Left lung (tissue), 14 donors: ENCODE results near the gene GLIS1. TPM values are rescaled to one million over a fixed set of nuclear protein-coding genes. Genes with fewer than 3 reads are reported as not detected.

Source experiments
- ATAC-seq: fragments of 200-7000 bp; cut with Tn5 transposase; one replicate; pipeline ENCODE4 v1.9.1; 2020; ENCODE audit warnings: moderate library complexity
- DNase-seq, 4 donors: peaks; one replicate each; pipeline ENCODE4 v3.0.0-alpha.2; 2013 to 2020
- H3K27ac ChIP-seq, 2 donors: fragments of 200-600 bp; sonication (generic) in 1 of 2; one replicate each; pipeline versions ENCODE4 v1.5.0 to v1.8.0; 2020 to 2021
- H3K27me3 ChIP-seq, 2 donors: fragments of 200-600 bp; sonication (generic) in 1 of 2; one replicate each; pipeline versions ENCODE4 v1.5.0 to v1.8.0; 2020 to 2021
- H3K36me3 ChIP-seq, 2 donors: fragments of 200-600 bp; sonication (generic) in 1 of 2; one replicate each; pipeline versions ENCODE4 v1.5.0 to v1.8.0; 2020 to 2021
- H3K4me1 ChIP-seq, 2 donors: fragments of 200-600 bp; one replicate each; pipeline ENCODE4 v1.8.0; 2021
- H3K4me3 ChIP-seq, 2 donors: fragments of 200-600 bp; sonication (generic) in 1 of 2; one replicate each; pipeline versions ENCODE4 v1.5.0 to v1.8.0; 2020 to 2021; ENCODE audit warnings: mild to moderate bottlenecking in 1 of 2
- H3K9me3 ChIP-seq, 2 donors: fragments of 200-600 bp; sonication (generic) in 1 of 2; one replicate each; pipeline versions ENCODE4 v1.5.0 to v1.8.0; 2020 to 2021
- CTCF ChIP-seq, 2 donors: fragments of 200-600 bp; sonication (generic) in 1 of 2; IDR thresholded peaks; one replicate each; pipeline versions ENCODE4 v1.5.0 to v1.8.0; 2021; ENCODE audit warnings: antibody characterized with exemption in 2 of 2
- intact Hi-C, 2 donors: fragments of 100-400 bp; cut with DNase I; formaldehyde crosslinking; loops; one replicate each; pipeline versions ENCODE4 v1.11.2 to v1.14.2; 2022
- long read RNA-seq, 12 donors: library from polyadenylated mRNA in 2 of 12; unstranded in 2 of 12; transcript quantifications; one replicate each; pipeline ENCODE4 v2.0.0 and lab custom pipeline, GENCODE V29; 2019 to 2026
- polyA plus RNA-seq, 6 donors: library from polyadenylated mRNA; unstranded; fragments of 120-200 nt; gene quantifications; one replicate each; pipeline ENCODE4 v1.2.1, GENCODE V29; 2013; ENCODE audit not compliant: insufficient read length in 6 of 6
- total RNA-seq, 2 donors: library from RNA; stranded (reverse); fragmentation: NEBNext Ultra II Directional; extraction: Animal tissue kit (Norgen Biotek cat#: 25700); gene quantifications; one replicate each; pipeline ENCODE4 v1.2.1, GENCODE V29; 2021
- donor health status: DM: no; HTN: yes; CAD: no.
- donor health status: DM: no; HTN: no; CAD: no.

GLIS1 gene
- total RNA-seq (not detected), polyA plus RNA-seq (under 1 TPM in 4 of 6 donors, not detected in 2; 0.06 to 0.16 (median 0.12) TPM)
- long read RNA-seq, donor 1, result 0 reads
- long read RNA-seq, donor 2, result 0 reads
- long read RNA-seq, donor 3, result 0 reads
- long read RNA-seq, donor 4, result 0 reads
- long read RNA-seq, donor 5, result 0 reads
- long read RNA-seq, donor 6, result 0 reads
- long read RNA-seq, donor 7, result 0 reads
- long read RNA-seq, donor 8, result 0 reads
- long read RNA-seq, donor 9, result 0 reads
- long read RNA-seq, donor 10, result 0 reads
- long read RNA-seq, donor 11, result 0 reads
- long read RNA-seq, donor 12, result 0 reads

- no peak within 1 kb of the TSS for H3K27ac ChIP-seq
- no peak for TF ChIP-seq CTCF (IDR thresholded peaks at IDR 0.05)
- ATAC-seq (peak; percentile 99), DNase-seq (peak; percentile 76 to 91 (median 83))
- intact Hi-C loops, result no loop called here
- peak within 1 kb of the TSS; percentile 44 to 53 for H3K4me3 ChIP-seq
- H3K27me3 ChIP-seq, result peaks cover 44 to 99% of the 10 kb centered on the region in 2 donors
- no peaks in the 10 kb centered on the region for H3K36me3 ChIP-seq
- H3K4me1 ChIP-seq, result peaks cover 12 to 25% of the 10 kb centered on the region in 2 donors
- H3K9me3 ChIP-seq, result no peaks in the 10 kb centered on the region
Observed at GRCh38 chr1:53739109-53739681, at the start of gene GLIS1. GLIS1 (minus strand) TSS chr1:53739164; CDS start chr1:53738064, 1,100 bp downstream.

- no peaks in the 10 kb centered on the region for H3K27me3 ChIP-seq
- intact Hi-C loops, result no loop called here
Observed at GRCh38 chr1:53787655-53788054, 48.7 kb upstream of the GLIS1 start.

GRCh38 chr1:53783056-53783455 is 44.1 kb upstream of the GLIS1 start:
- Histone ChIP-seq H3K27me3 (no peaks in the 10 kb centered on the region), H3K9me3 (no peaks in the 10 kb centered on the region), H3K36me3 (peaks cover 0 to 67% of the 10 kb centered on the region in 2 donors), H3K27ac (no peak overlapping the region), H3K4me3 (no peak overlapping the region), H3K4me1 (no peaks in the 10 kb centered on the region)
- TF ChIP-seq CTCF (IDR thresholded peaks at IDR 0.05), result no peak
- DNase-seq, result no peak
- no peak for ATAC-seq
- intact Hi-C loops, result no loop called here

More at GRCh38 chr1:53787655-53788054, 48.7 kb upstream of the GLIS1 start:
- no peak for TF ChIP-seq CTCF (IDR thresholded peaks at IDR 0.05)
- Histone ChIP-seq H3K9me3 (no peaks in the 10 kb centered on the region), H3K4me1 (no peaks in the 10 kb centered on the region), H3K4me3 (no peak overlapping the region), H3K27ac (no peak overlapping the region), H3K36me3 (peaks cover 0 to 78% of the 10 kb centered on the region in 2 donors)
- ATAC-seq (no peak), DNase-seq (no peak)

- H3K4me3 ChIP-seq, result no peak overlapping the region
- ATAC-seq, result no peak
- no peak overlapping the region for H3K27ac ChIP-seq
- H3K36me3 ChIP-seq, result peaks cover 0 to 65% of the 10 kb centered on the region in 2 donors
- no peak for TF ChIP-seq CTCF (IDR thresholded peaks at IDR 0.05)
- no peak for DNase-seq
- intact Hi-C loops, result no loop called here
- H3K9me3 ChIP-seq, result no peaks in the 10 kb centered on the region
- no peaks in the 10 kb centered on the region for H3K4me1 ChIP-seq
- H3K27me3 ChIP-seq, result no peaks in the 10 kb centered on the region
Observed at GRCh38 chr1:53781654-53782053, 42.7 kb upstream of the GLIS1 start.

GRCh38 chr1:53777272-53777671 is 38.3 kb upstream of the GLIS1 start:
- no peak overlapping the region for H3K27ac ChIP-seq
- H3K27me3 ChIP-seq, result no peaks in the 10 kb centered on the region
- intact Hi-C loops, result no loop called here
- DNase-seq (no peak), ATAC-seq (no peak)
- no peaks in the 10 kb centered on the region for H3K4me1 ChIP-seq
- H3K9me3 ChIP-seq, result no peaks in the 10 kb centered on the region
- H3K36me3 ChIP-seq, result peaks cover 0 to 28% of the 10 kb centered on the region in 2 donors
- H3K4me3 ChIP-seq, result no peak overlapping the region
- TF ChIP-seq CTCF (IDR thresholded peaks at IDR 0.05), result no peak
